Left renal cortex interstitium (tissue), 4 donors: ENCODE results near the gene DCD. TPM values are rescaled to one million over a fixed set of nuclear protein-coding genes. Genes with fewer than 3 reads are reported as not detected.

Experiments
- DNase-seq, 4 donors: peaks; one replicate each; pipeline ENCODE4 v3.0.0-alpha.2; 2013; ENCODE audit warnings: low read depth in 4 of 4, low spot score in 2 of 4, missing footprints in 1 of 4
- polyA plus RNA-seq, 4 donors: library from polyadenylated mRNA; unstranded; fragments of 120-200 nt; gene quantifications; one replicate each; pipeline ENCODE4 v1.2.1, GENCODE V29; 2013; ENCODE audit not compliant: insufficient read length in 4 of 4

DCD gene
- polyA plus RNA-seq, 4 donors, result not detected

DNA sequence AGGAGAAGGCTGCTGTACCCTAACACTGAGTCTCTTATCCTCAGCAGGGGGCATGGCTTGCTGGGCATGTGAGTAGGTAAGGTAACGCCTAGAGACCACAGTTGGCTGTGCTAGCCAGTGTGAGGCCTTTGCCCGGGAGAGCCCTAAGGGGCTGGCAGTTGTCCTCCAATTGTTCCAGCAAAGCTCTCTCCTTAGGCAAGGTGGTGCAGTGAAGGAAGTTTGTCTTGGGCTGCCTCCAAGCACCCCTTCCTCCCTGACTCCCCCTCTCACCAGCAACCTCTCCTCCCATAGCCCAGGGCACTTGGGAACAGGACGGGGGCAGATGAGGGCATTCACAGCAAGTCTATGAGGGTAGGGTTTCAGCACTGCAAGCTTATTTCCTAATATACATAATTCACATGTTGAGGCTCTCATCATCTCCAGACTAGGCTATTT lies 36.4 kb downstream of the DCD start:
- no peak for DNase-seq

GRCh38 chr12:54608769-54609168 lies 39.4 kb downstream of the DCD start:
- DNase-seq, result no peak

- DNase-seq, result no peak
Observed at GRCh38 chr12:54608156-54608555, 40.0 kb downstream of the DCD start.

GRCh38 chr12:54606556-54606955 lies 41.6 kb downstream of the DCD start:
- DNase-seq, result no peak

DNA sequence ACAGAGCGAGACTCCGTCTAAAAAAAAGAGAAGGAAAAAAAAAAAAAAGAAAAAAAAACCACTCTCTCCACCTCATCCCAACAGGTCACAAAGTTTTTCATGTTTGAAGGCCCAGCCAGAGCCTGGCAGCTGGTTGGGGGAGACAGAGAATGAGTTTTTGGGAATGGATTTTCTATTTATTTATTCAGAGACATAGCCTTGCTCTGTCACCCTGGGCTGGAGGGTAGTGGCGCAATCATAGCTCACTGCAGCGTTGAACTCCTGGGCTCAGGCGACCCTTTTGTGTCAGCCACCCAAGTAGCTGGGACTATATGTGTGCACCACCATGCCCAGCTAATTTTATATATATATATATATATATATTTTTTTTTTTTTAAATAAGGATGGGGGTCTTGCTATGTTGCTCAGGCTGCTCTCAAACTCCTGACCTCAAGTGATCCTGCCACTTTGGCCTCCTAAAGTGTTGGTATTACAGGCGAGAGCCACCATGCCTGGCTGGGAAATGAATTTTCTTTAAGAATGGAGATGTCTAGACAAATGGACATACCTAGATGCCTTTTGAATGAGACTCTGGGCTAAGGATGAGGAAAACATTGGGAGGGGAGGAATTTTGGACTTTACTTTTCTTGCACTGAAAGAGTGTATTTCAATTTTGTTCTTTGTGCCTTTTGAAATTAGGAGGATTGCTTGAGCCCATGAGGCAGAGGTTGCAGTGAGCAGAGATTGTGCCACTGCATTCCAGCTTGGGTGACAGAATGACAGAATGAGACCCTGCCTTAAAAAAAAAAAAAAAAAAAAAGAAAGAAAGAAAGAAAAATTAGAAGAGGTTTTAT lies 42.8 kb downstream of the DCD start:
- DNase-seq, result no peak

- DNase-seq, result no peak
Observed at GRCh38 chr12:54604436-54604835, 43.7 kb downstream of the DCD start.

GRCh38 chr12:54603872-54604271 lies 44.3 kb downstream of the DCD start:
- no peak for DNase-seq

DNA sequence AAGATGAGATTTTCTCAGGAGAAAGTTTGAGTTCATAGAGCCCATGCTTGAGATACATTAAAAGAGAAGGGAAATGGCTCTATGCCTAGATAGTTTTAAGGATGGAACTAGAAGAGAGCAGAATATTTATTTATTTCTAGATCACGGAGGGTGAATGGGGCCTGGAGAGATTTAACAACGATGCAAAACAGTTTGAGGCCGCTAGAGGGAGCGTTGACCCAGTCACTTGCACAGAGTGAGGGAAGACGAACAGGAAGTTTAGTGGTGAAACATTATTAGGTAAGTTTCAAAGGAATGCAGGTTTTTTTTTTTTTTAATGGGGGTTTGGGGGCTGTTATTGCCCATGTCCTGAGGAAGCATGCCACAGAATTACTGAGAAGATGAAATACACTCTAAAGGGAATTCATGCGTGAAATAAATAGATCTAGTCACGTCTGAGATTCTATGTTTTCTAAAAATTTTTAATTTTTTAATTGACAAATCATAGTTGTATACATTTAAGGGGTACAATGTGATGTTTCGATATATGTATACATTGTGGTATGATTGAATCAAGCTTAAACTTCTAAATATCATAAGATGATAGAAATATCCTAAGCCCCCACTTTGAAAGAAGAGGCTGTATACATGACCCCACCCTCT lies 44.9 kb downstream of the DCD start:
- DNase-seq, result no peak

DNA sequence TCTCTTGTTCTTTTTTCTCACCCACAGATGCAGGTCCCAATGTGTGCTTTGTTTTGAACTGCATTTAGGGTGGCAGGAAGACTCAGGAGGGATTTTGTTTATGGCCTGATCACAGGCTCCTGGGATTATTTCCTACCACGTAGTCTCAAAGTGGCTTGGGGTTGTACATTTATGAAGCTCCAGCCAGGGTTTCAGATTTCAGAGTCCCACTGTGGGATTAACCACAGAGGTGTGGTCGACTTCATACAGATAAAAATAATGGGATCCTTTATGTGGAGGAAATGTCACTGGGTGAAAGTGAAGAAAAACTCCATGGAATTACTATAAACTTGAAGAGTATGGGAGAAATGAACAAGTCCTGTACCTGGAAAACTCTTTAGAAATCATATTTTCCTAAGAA lies 45.5 kb downstream of the DCD start:
- DNase-seq, result no peak

GRCh38 chr12:54601841-54602240 lies 46.3 kb downstream of the DCD start:
- no peak for DNase-seq

GRCh38 chr12:54598970-54599369 lies 49.2 kb downstream of the DCD start:
- DNase-seq, result no peak

DNA sequence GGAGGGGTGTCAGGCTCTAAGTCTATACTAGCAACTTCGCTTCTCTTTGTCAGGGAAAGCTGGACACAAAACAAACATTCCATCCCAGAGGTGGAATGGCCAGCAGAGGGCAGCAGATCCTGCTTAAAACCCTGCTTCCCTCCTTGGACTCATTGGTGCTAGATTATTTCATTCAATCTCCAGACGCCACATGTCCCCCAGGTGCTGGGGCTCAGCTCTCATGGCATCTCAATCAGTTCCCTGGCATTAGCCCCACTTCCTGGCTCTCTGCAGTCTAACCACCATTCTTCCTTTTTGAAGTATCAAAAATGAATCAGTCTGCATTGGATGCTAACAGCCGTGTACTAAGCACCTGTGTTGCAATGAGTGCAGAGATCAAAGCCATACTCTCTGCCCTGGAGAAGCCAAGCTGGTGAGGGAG lies 51.6 kb downstream of the DCD start:
- peak in 3 of 4 donors; percentile 53 to 79 (median 54) for DNase-seq

DNA sequence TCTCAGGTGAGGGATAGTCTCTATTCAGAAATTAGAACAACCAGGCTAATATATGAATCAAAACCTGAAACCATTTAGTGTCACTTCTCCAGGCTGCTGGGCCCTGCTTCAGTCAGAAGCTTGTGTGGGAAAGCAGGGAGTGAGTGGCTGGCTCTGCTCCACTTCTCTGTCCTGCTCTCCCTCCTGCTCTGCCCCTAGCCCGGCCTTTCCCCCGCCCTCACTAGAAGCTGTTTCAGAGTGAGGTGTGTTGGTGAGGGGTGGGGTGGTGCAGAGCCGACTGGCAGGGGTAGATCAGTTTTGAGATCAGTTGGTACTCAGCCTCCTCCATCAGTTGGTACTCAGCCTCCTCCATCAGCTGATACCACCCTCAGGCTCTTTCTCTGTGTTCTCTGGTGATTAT lies 52.7 kb downstream of the DCD start:
- DNase-seq, result no peak

Other genes with a start within 250 kb of the DCD start
- gene ITGA5, start 229.1 kb downstream of the DCD start, polyA plus RNA-seq, result 10 to 100 TPM; 39.9 to 44.2 (median 43.7) TPM
- under 1 TPM in 1 of 4 donors, not detected in 3; 0.22 TPM for gene GTSF1, start 174.8 kb downstream of the DCD start, polyA plus RNA-seq
- gene NCKAP1L, start 150.6 kb downstream of the DCD start, polyA plus RNA-seq, result 1 to 10 TPM; 2.9 to 3.7 (median 3.4) TPM
- 10 to 100 TPM in 2 of 4 donors, 1 to 10 TPM in 2; 7.8 to 11.3 (median 10.4) TPM for gene PDE1B, start 98.8 kb downstream of the DCD start, polyA plus RNA-seq
- gene PPP1R1A, start 59.7 kb downstream of the DCD start, polyA plus RNA-seq, result 10 to 100 TPM; 53.9 to 56.0 (median 54.6) TPM
- not detected for gene LACRT, start 13.5 kb downstream of the DCD start, polyA plus RNA-seq
- gene MUCL1, start 206.2 kb upstream of the DCD start, polyA plus RNA-seq, result under 1 TPM in 1 of 4 donors, not detected in 3; 0.41 TPM